HL-60 (cell line): ENCODE data around the gene HK1.

Experiments used
- GABPA ChIP-seq: IDR thresholded peaks from 2 replicates; pipeline ENCODE4 v1.6.1; 2012; ENCODE audit warnings: low read depth
- SPI1 ChIP-seq: IDR thresholded peaks from 2 replicates; pipeline ENCODE4 v1.6.1; 2012; ENCODE audit warnings: low read depth, mild to moderate bottlenecking, borderline replicate concordance
- TF ChIP-seq, protein P1 (sequence below): IDR thresholded peaks from one replicate; pipeline ENCODE4 v1.5.1; 2011; ENCODE audit warnings: low read length, control low read depth, inconsistent platforms; ENCODE audit not compliant: insufficient read depth
- TF ChIP-seq, protein P2 (sequence below): IDR thresholded peaks from 2 replicates; pipeline ENCODE4 v1.6.1; 2012; ENCODE audit warnings: low read depth; ENCODE audit not compliant: insufficient replicate concordance

DNA sequence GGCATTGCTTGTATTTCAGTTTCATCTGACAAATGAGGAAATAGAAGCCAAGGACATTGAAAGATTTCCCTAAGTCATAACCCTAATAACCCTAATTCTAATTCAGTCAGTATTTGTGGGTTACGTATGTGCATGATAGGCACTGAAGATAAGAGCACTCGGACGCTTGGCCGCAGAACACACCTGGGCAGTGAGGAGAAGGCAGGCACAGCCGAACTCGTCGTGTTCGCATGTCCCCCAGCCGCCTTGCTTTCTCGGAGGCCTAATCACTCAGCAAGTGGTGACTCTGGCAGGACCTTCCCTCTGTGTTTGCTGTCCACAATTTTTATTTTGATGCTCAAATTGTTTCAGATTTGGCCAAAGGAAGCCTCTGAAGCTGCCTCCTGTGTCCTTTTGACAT lies 34.5 kb upstream of the HK1 start:
- TF ChIP-seq, protein P1, sequence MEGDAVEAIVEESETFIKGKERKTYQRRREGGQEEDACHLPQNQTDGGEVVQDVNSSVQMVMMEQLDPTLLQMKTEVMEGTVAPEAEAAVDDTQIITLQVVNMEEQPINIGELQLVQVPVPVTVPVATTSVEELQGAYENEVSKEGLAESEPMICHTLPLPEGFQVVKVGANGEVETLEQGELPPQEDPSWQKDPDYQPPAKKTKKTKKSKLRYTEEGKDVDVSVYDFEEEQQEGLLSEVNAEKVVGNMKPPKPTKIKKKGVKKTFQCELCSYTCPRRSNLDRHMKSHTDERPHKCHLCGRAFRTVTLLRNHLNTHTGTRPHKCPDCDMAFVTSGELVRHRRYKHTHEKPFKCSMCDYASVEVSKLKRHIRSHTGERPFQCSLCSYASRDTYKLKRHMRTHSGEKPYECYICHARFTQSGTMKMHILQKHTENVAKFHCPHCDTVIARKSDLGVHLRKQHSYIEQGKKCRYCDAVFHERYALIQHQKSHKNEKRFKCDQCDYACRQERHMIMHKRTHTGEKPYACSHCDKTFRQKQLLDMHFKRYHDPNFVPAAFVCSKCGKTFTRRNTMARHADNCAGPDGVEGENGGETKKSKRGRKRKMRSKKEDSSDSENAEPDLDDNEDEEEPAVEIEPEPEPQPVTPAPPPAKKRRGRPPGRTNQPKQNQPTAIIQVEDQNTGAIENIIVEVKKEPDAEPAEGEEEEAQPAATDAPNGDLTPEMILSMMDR, result no peak
- TF ChIP-seq, protein P2, sequence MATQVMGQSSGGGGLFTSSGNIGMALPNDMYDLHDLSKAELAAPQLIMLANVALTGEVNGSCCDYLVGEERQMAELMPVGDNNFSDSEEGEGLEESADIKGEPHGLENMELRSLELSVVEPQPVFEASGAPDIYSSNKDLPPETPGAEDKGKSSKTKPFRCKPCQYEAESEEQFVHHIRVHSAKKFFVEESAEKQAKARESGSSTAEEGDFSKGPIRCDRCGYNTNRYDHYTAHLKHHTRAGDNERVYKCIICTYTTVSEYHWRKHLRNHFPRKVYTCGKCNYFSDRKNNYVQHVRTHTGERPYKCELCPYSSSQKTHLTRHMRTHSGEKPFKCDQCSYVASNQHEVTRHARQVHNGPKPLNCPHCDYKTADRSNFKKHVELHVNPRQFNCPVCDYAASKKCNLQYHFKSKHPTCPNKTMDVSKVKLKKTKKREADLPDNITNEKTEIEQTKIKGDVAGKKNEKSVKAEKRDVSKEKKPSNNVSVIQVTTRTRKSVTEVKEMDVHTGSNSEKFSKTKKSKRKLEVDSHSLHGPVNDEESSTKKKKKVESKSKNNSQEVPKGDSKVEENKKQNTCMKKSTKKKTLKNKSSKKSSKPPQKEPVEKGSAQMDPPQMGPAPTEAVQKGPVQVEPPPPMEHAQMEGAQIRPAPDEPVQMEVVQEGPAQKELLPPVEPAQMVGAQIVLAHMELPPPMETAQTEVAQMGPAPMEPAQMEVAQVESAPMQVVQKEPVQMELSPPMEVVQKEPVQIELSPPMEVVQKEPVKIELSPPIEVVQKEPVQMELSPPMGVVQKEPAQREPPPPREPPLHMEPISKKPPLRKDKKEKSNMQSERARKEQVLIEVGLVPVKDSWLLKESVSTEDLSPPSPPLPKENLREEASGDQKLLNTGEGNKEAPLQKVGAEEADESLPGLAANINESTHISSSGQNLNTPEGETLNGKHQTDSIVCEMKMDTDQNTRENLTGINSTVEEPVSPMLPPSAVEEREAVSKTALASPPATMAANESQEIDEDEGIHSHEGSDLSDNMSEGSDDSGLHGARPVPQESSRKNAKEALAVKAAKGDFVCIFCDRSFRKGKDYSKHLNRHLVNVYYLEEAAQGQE, result no peak
- TF ChIP-seq SPI1, result no peak
- TF ChIP-seq GABPA, result no peak
